PC-3 (cell line): ENCODE data around the gene NOC2L. TPM values are rescaled to one million over a fixed set of nuclear protein-coding genes. Genes with fewer than 3 reads are reported as not detected.

Source experiments
- ATAC-seq: fragments of 200-7000 bp; cut with Tn5 transposase; 2 replicates; pipeline ENCODE4 v1.9.1; 2020; ENCODE audit warnings: mild to moderate bottlenecking, moderate library complexity
- BruUV-seq: library from RNA; stranded (reverse); fragments of 400-500 nt; replicated peaks from 2 replicates; lab custom pipeline; 2021; lab: Mats Ljungman, UMichigan
- CTCF ChIA-PET: fragments of 300-600 bp; sonication (Branson Sonifier 250); formaldehyde crosslinking; loops from one replicate; lab custom pipeline; 2022; ENCODE audit warnings: antibody characterized with exemption; lab: Charles Lee
- POLR2A ChIA-PET: fragments of 300-600 bp; sonication (Branson Sonifier 250); formaldehyde crosslinking; loops from one replicate; lab custom pipeline; 2022; ENCODE audit warnings: antibody characterized with exemption; ENCODE audit not compliant: unreplicated experiment; lab: Charles Lee
- DNase-seq: peaks from one replicate; pipeline ENCODE4 v3.0.0-alpha.2; 2015
- H2AFZ ChIP-seq: fragments of 300-600 bp; sonication (generic); 2 replicates; pipeline ENCODE4 v1.6.0; 2016; ENCODE audit warnings: antibody characterized with exemption, low read length
- H3F3A ChIP-seq: fragments of 300-600 bp; sonication (generic); one replicate; pipeline ENCODE4 v1.6.0; 2017; ENCODE audit warnings: antibody characterized with exemption, low read length, control low read depth, mild to moderate bottlenecking; ENCODE audit not compliant: unreplicated experiment
- H3K27ac ChIP-seq: fragments of 300-600 bp; sonication (generic); 2 replicates; pipeline ENCODE4 v1.5.1; 2016; ENCODE audit warnings: mild to moderate bottlenecking, low read length
- H3K27me3 ChIP-seq: fragments of 300-600 bp; sonication (generic); 2 replicates; pipeline ENCODE4 v1.6.1; 2016; ENCODE audit warnings: low read length, mixed read lengths
- H3K36me3 ChIP-seq: fragments of 300-600 bp; sonication (generic); 2 replicates; pipeline ENCODE4 v1.6.1; 2016; ENCODE audit warnings: low read depth, mixed run types, low read length, mixed read lengths
- H3K4me1 ChIP-seq: fragments of 300-600 bp; sonication (generic); 2 replicates; pipeline ENCODE4 v1.5.1; 2016; ENCODE audit warnings: low read length; ENCODE audit not compliant: insufficient read depth
- H3K4me2 ChIP-seq: fragments of 300-600 bp; sonication (generic); 2 replicates; pipeline ENCODE4 v1.6.0; 2016; ENCODE audit warnings: low read length
- H3K4me3 ChIP-seq: fragments of 300-600 bp; sonication (generic); 2 replicates; pipeline ENCODE4 v1.5.1; 2016; ENCODE audit warnings: mild to moderate bottlenecking, low read length, mixed read lengths
- H3K79me2 ChIP-seq: fragments of 300-600 bp; sonication (generic); 2 replicates; pipeline ENCODE4 v1.6.1; 2017; ENCODE audit warnings: low read length, mixed read lengths
- H3K9ac ChIP-seq: fragments of 300-600 bp; sonication (generic); 2 replicates; pipeline ENCODE4 v1.6.0; 2016; ENCODE audit warnings: mild to moderate bottlenecking, low read length
- H3K9me2 ChIP-seq: fragments of 300-600 bp; sonication (generic); replicated peaks from 2 replicates; pipeline ENCODE4 v1.6.1; 2016; ENCODE audit warnings: mixed run types, low read length, mixed read lengths
- H3K9me3 ChIP-seq: fragments of 300-600 bp; sonication (generic); 2 replicates; pipeline ENCODE4 v1.6.1; 2016; ENCODE audit warnings: low read length, mixed read lengths
- H4K20me1 ChIP-seq: fragments of 300-600 bp; sonication (generic); 2 replicates; pipeline ENCODE4 v1.6.1; 2016; ENCODE audit warnings: low read length, mixed read lengths
- EZH2 ChIP-seq: fragments of 300-600 bp; sonication (generic); IDR thresholded peaks from one replicate; pipeline ENCODE4 v1.6.1; 2017; ENCODE audit warnings: antibody characterized with exemption, mild to moderate bottlenecking, low read length; ENCODE audit not compliant: unreplicated experiment
- EZH2phosphoT487 ChIP-seq: fragments of 300-600 bp; sonication (generic); IDR thresholded peaks from 2 replicates; pipeline ENCODE4 v1.6.1; 2018; ENCODE audit warnings: mild to moderate bottlenecking, antibody characterized with exemption, low read length, borderline replicate concordance
- intact Hi-C: fragments of 100-400 bp; cut with micrococcal nuclease; formaldehyde crosslinking; loops from 2 replicates; pipeline ENCODE4 v1.9.0; 2023
- total RNA-seq: library from RNA; depleted of rRNA; stranded (reverse); fragments of >200 nt; gene quantifications from 2 replicates; pipeline ENCODE4 v1.2.3, GENCODE V29; 2014
- TF ChIP-seq, protein P1 (sequence below): fragments of 300-600 bp; sonication (generic); conservative IDR thresholded peaks from 2 replicates; pipeline ENCODE4 v1.5.1; 2017; ENCODE audit warnings: antibody characterized with exemption, low read depth, mild to moderate bottlenecking, low read length

Gene NOC2L
- total RNA-seq, 1 experiment from 2014 or later: 262 TPM

DNA sequence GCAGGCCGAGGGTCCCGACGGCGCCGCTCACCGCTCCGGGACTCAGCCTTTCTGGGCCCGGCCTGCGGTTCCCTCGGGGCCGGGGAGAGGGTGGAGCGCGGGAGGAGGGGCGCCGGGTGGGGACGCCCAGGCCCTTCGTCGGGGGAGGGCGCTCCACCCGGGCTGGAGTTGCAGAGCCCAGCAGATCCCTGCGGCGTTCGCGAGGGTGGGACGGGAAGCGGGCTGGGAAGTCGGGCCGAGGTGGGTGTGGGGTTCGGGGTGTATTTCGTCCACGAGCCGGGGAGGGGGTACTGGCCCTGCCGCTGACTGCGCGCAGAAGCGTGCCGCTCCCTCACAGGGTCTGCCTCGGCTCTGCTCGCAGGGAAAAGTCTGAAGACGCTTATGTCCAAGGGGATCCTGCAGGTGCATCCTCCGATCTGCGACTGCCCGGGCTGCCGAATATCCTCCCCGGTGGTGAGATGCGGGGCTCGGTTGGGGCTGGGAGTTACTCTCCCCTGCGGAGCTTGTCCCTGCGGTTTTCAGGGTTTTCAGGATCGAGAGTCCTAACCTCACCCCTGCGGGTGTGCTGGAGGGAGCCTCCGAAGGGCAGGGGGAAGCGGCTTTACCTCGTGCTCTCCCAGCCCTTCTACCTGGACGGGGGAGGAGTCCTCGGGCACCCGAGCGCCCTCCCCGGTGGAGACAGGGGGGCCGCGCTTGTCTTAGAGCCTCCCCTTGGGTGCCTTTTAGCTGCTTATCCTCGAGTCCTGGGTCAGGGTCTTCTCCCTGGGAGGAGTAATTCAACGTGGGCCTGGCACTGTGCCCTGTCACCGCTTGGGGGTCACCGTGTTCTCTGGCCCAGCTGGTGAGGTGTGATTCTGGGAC is 33.3 kb downstream of the NOC2L start:
- H3K9ac ChIP-seq: no peak overlapping the region
- intact Hi-C loops: no loop called here
- BruUV-seq: no TSS peak
- H4K20me1 ChIP-seq: no peaks in the 10 kb centered on the region
- peak overlapping the region; percentile 27; the same call in 1 of the 2 replicates for H3K4me3 ChIP-seq
- no peak overlapping the region for H2AFZ ChIP-seq
- peaks cover 57% of the 10 kb centered on the region for H3K27me3 ChIP-seq
- H3K9me3 ChIP-seq: no peaks in the 10 kb centered on the region
- TF ChIP-seq, protein P1, sequence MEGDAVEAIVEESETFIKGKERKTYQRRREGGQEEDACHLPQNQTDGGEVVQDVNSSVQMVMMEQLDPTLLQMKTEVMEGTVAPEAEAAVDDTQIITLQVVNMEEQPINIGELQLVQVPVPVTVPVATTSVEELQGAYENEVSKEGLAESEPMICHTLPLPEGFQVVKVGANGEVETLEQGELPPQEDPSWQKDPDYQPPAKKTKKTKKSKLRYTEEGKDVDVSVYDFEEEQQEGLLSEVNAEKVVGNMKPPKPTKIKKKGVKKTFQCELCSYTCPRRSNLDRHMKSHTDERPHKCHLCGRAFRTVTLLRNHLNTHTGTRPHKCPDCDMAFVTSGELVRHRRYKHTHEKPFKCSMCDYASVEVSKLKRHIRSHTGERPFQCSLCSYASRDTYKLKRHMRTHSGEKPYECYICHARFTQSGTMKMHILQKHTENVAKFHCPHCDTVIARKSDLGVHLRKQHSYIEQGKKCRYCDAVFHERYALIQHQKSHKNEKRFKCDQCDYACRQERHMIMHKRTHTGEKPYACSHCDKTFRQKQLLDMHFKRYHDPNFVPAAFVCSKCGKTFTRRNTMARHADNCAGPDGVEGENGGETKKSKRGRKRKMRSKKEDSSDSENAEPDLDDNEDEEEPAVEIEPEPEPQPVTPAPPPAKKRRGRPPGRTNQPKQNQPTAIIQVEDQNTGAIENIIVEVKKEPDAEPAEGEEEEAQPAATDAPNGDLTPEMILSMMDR: no peak
- TF ChIP-seq EZH2: peak; percentile 70
- peak; percentile 54 for TF ChIP-seq EZH2phosphoT487
- H3K79me2 ChIP-seq: no peaks in the 10 kb centered on the region
- no peak for ATAC-seq
- H3K9me2 ChIP-seq: no peaks in the 10 kb centered on the region
- CTCF ChIA-PET: interaction anchor here (0.6 kb wide), 1 partner anchor 41 kb away, joined by 5 read pairs; no protein-coding TSS in a partner anchor
- H3K4me1 ChIP-seq: peaks cover 10% of the 10 kb centered on the region
- POLR2A ChIA-PET: no interaction called here
- no peak overlapping the region for H3K27ac ChIP-seq
- H3K4me2 ChIP-seq: peak overlapping the region; percentile 16; the same call in 1 of the 2 replicates
- H3F3A ChIP-seq: no peaks in the 10 kb centered on the region
- no peak for DNase-seq
- H3K36me3 ChIP-seq: no peaks in the 10 kb centered on the region

DNA sequence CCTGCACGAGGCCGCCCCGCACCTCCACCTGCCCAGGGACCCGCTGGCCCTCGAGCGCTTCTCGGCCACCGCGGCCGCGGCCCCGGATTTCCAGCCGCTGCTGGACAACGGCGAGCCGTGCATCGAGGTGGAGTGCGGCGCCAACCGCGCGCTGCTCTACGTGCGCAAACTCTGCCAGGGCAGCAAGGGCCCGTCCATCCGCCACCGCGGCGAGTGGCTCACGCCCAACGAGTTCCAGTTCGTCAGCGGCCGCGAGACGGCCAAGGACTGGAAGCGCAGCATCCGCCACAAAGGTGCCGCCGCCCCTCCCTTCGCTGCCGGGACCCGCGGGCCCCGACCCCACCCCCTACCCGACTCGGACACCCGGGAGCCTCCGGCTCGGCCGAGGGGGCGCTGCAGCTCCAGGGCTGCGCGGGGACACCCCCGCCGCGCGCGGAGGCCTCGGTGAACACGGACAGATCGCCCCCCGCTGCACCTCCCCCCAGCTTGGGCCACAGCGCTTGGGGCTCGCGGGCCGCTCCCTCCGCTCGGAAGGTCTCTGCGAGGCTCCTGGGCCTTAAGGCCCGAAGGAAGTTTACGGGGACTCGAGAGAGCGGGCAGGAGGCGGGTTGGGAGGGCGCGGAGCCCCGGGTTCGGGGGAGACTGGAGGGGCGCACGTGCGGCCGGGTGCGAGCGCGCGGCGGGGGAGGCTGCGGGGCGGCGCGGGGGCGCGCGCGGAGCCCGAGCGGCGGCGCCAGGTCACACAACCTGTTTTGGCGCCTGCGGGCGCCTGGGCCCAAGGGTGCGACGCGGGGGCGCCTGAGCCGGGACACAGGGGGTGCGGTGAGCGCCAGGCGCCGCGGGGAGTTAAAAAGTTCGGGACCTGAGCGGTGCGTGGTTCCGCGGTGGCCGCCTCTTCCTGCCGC is 34.1 kb downstream of the NOC2L start:
- no peaks in the 10 kb centered on the region for H3K9me2 ChIP-seq
- no peaks in the 10 kb centered on the region for H3K36me3 ChIP-seq
- H3K4me1 ChIP-seq: peaks cover 10% of the 10 kb centered on the region
- H3F3A ChIP-seq: no peaks in the 10 kb centered on the region
- DNase-seq (peak; percentile 47), ATAC-seq (peak; percentile 19)
- intact Hi-C loops: no loop called here
- H3K79me2 ChIP-seq: no peaks in the 10 kb centered on the region
- peak; percentile 87 for TF ChIP-seq EZH2
- TF ChIP-seq EZH2phosphoT487: peak; percentile 84; the same call in 1 of the 2 replicates
- TF ChIP-seq, protein P1: no peak
- no peaks in the 10 kb centered on the region for H3K9me3 ChIP-seq
- H3K27me3 ChIP-seq: peaks cover 66% of the 10 kb centered on the region
- H3K27ac ChIP-seq: no peak overlapping the region
- no peak overlapping the region for H3K9ac ChIP-seq
- H2AFZ ChIP-seq: peak overlapping the region; percentile 61; the same call in 1 of the 2 replicates
- BruUV-seq: no TSS peak
- CTCF ChIA-PET: no interaction called here
- H4K20me1 ChIP-seq: no peaks in the 10 kb centered on the region
- peak overlapping the region; percentile 85 for H3K4me2 ChIP-seq
- peak overlapping the region; percentile 48 for H3K4me3 ChIP-seq
- POLR2A ChIA-PET: no interaction called here
